HG03060 (cell line): Measurements from ENCODE around the gene DNAH17.

Source experiments
- ATAC-seq: cut with Tn5 transposase; IDR thresholded peaks from one replicate; pipeline ENCODE4 v1.9.1; 2021; ENCODE audit warnings: low read depth, moderate number of reproducible peaks; ENCODE audit not compliant: unreplicated experiment

Gene DNAH17

GRCh38 chr17:78498848-78499247 is 78.3 kb downstream of the DNAH17 start:
- ATAC-seq: no peak

DNA sequence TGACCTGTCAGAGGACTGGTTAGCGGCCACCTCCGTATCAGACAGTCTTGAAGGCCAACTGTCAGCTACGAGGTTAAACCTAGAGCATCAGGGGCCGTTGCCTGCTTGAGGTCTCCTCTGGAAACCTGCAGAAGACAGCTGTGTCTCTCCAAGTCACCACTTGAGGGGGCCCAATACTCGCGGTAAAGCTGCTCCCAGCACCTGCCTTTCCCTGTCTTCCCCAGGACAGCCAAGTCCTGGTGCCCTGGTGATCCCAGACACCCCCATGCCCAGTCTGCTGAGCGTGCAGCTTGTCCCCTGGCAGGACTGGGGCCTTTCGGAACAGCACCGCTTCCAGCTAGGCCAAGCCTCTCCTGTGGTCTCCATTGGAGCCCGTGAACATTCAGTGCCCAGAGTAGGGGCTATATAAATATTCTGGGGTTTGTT is 80.1 kb downstream of the DNAH17 start:
- ATAC-seq: no peak

- no peak for ATAC-seq
Measured at GRCh38 chr17:78496311-78496710, 80.9 kb downstream of the DNAH17 start.

DNA sequence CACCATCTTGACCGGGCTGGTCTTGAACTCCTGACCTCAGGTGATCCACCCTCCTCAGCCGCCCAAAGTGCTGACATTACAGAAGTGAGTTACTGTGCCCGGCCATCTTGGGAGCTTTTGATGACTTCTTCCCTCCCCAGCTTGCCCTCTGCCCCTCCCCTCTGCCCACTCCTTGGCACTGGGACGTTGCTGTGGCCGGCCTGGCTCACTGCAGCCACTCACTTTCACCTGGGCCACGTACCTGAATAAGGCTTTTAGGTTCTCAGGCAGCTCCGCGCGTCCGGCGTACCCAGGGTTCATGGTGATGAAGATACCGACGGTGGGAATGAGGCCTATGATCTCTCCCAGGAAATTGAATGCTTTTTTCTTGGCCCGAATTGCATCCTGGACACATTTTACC is 81.6 kb downstream of the DNAH17 start:
- ATAC-seq: no peak

GRCh38 chr17:78494696-78495330 is 82.4 kb downstream of the DNAH17 start:
- no peak for ATAC-seq

DNA sequence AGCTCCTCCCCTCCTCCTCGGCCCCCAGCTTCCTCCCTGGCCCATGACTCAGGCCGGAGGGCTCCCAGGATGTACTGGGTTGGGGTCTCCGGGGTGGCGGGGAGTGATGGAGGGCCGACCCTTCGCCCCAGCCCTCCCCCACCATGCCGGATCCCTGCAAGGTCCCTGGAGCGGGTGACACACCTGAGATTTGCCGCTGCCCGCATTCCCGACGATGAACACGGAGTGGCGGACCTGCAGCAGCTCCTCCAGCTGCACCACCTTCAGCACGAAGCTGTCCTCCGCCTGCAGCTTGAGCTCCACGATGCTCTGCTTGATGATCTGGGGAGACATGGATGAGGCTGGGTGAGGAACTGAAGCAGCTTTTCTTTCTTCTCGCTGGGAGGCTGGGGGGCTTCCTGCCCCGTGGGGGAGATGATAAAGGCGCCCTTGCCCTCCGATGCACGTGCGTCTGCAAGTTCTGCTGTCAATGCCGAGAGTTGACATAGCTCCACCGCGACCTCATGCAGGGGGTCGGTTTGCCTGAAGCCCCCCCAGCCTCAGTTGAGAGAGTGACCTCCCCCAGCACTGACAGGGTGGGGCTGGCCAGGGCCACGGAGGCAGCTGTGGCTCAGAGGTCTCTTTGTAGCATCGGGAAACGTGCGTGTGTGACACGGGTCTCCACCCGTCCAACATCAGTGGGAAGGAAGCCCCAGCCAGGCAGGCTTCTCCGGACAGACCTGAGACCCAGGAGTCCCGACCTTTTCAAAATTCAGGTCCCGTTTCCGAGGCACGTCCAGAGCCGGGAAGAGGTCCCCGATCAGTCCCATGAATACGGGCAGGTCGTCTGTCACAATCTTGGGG is 83.1 kb downstream of the DNAH17 start:
- no peak for ATAC-seq

DNA sequence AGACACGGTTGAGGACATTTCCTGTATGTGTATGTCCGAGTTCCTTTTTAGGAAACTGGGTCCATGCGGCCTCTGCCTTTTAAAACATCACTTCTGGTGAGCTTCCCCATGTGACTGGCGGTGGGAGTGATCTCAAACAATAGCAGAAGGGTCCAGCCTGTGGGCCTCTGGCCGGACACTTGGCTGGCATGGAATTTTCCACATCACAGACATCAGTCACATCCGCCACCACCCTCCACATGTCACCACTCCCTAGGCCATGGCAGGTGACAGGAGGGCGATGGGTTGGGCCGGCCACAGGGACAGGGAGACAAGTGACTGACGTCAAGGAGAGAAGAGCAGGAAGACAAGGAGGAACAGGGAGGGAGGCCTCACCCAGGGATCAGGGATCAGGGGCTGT is 83.7 kb downstream of the DNAH17 start:
- no peak for ATAC-seq

- ATAC-seq: no peak
Measured at GRCh38 chr17:78492116-78492799, 84.9 kb downstream of the DNAH17 start.

GRCh38 chr17:78491236-78492115 is 85.7 kb downstream of the DNAH17 start:
- no peak for ATAC-seq

DNA sequence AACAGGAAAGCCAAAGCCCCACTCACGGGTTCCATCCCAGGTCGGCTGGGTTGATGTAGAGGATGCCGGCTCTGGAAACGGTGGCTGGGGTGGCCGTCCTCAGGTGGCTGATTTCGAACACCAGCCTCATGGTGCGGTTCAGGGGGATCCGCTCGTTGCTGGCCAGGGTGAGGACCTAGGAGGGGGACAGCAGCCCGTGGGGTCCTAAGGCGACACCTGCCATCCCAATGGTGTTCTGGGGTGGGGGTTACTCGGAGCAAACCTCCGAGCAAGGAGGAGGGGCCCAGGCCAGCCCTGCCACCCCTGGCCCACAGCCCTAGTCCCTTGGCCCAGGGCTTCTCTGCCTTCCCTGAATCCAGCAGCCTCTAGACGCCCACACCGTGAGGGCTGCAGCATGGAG is 86.5 kb downstream of the DNAH17 start:
- no peak for ATAC-seq

- ATAC-seq: no peak
Measured at GRCh38 chr17:78490156-78490555, 87.0 kb downstream of the DNAH17 start.

- ATAC-seq: no peak
Measured at GRCh38 chr17:78488867-78489634, 88.1 kb downstream of the DNAH17 start.

DNA sequence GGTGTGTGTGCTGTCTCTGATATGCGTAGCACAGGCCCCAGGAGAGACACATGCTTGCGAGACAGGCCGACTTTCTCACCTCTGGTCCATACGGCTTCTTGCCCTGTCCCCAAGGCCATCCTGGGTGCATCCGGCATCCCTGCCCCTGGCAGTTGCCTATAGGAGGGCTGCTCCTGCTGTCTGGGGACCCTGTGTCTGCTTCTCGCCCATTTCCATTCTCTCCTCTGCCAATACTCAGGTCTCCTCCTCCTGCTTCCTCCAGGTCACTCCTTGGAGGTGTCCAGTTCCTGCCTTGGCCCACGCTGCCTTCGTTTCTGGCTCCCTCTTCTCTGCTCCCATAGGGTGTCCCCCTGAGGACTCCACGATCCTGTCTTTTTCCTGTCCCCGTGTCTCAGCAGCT is 89.0 kb downstream of the DNAH17 start:
- no peak for ATAC-seq

GRCh38 chr17:78486946-78487680 is 90.1 kb downstream of the DNAH17 start:
- ATAC-seq: no peak

DNA sequence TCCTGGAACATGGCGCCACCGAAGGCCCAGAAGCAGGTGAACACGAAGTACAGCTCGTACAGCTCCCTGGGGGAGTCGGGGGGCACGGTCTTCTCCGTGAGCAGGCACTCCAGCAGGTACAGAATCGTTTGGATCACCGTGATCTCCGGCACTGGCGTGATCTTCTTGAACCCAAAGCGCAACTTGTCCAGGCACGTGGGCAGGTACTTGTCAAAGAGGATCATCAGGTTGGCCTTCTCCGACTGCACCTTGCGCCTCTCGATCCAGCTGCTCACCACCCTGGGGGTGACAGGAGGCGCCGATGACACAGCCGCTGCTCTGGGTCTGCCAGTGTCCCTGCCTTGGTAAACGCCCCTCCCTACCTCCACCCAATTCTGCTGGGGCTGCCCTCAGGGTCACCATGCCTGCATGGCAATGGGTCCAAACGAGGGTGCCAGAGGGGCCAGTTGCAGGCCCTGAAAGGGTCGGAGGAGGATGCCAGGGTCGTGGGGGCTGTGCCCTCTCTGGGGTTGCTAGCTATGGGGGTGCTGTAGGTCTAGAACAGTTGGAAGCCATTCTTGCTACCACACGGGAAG is 90.9 kb downstream of the DNAH17 start:
- ATAC-seq: no peak

GRCh38 chr17:78485290-78486168 is 91.7 kb downstream of the DNAH17 start:
- ATAC-seq: no peak

- no peak for ATAC-seq
Measured at GRCh38 chr17:78484271-78485246, 92.6 kb downstream of the DNAH17 start.
